Ovary (tissue), 3 donors: ENCODE measurements around the gene TRIO.

Experiments
- EP300 ChIP-seq: sonication (generic); formaldehyde crosslinking; IDR thresholded peaks from one replicate; pipeline ENCODE4 v1.6.1; 2017; ENCODE audit warnings: antibody characterized with exemption
- POLR2A ChIP-seq: fragments of 450-650 bp; IDR thresholded peaks from one replicate; pipeline ENCODE4 v1.6.1; 2017; ENCODE audit warnings: antibody characterized with exemption, mild to moderate bottlenecking, moderate library complexity
- TF ChIP-seq, protein P1 (sequence below), 3 donors: fragments of 450-650 bp in 2 of 3; fragments of 200-600 bp in 1 of 3; IDR thresholded peaks; one replicate each; pipeline versions ENCODE4 v1.5.1 to v1.8.0; 2016 to 2022; ENCODE audit warnings: antibody characterized with exemption in 3 of 3, mild to moderate bottlenecking in 1 of 3
- donor health status: DM: no; HTN: no; CAD: no.

DNA sequence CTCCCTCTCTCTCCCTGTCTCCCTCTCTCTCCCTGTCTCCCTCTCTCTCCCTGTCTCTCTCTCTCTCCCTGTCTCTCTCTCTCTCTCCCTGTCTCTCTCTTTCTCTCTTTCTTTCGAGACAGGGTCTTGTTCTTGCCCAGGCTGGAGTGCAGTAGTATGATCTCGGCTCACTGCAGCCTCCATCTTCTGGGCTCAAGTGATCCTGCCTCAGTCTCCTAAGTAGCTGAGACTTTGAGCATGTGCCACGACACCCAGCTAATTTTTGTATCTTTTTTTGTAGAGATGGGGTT is 14.3 kb downstream of the TRIO start:
- TF ChIP-seq, protein P1, sequence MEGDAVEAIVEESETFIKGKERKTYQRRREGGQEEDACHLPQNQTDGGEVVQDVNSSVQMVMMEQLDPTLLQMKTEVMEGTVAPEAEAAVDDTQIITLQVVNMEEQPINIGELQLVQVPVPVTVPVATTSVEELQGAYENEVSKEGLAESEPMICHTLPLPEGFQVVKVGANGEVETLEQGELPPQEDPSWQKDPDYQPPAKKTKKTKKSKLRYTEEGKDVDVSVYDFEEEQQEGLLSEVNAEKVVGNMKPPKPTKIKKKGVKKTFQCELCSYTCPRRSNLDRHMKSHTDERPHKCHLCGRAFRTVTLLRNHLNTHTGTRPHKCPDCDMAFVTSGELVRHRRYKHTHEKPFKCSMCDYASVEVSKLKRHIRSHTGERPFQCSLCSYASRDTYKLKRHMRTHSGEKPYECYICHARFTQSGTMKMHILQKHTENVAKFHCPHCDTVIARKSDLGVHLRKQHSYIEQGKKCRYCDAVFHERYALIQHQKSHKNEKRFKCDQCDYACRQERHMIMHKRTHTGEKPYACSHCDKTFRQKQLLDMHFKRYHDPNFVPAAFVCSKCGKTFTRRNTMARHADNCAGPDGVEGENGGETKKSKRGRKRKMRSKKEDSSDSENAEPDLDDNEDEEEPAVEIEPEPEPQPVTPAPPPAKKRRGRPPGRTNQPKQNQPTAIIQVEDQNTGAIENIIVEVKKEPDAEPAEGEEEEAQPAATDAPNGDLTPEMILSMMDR (IDR thresholded peaks at IDR 0.05) = no peak
- TF ChIP-seq POLR2A (no peak), EP300 (no peak)
